DOHH2 (cell line): ENCODE data around the gene MYH11.
"Not testable (repeated sequence)": the region's sequence is repeated elsewhere in the genome, so short reads cannot be mapped to it uniquely, and the experiment has no call there.

Source experiments
- H3F3A ChIP-seq: fragments of 200-600 bp; sonication (generic), shearing (Covaris generic); 2 replicates; pipeline ENCODE4 v1.6.0; 2016; ENCODE audit warnings: antibody characterized with exemption, mild to moderate bottlenecking; ENCODE audit not compliant: control insufficient read depth, insufficient read depth
- H3K27ac ChIP-seq: fragments of 200-600 bp; sonication (generic); 2 replicates; pipeline ENCODE4 v1.5.1; 2014; ENCODE audit warnings: low read depth, mild to moderate bottlenecking, low read length, moderate library complexity
- H3K27me3 ChIP-seq: fragments of 200-600 bp; sonication (generic); 2 replicates; pipeline ENCODE4 v1.6.1; 2014; ENCODE audit warnings: mild to moderate bottlenecking, low read length, mixed read lengths; ENCODE audit not compliant: control insufficient read depth
- H3K36me3 ChIP-seq: fragments of 200-600 bp; sonication (generic); 2 replicates; pipeline ENCODE4 v1.6.1; 2014; ENCODE audit warnings: mild to moderate bottlenecking, low read length, moderate library complexity, mixed read lengths; ENCODE audit not compliant: control insufficient read depth
- H3K4me1 ChIP-seq: fragments of 200-600 bp; sonication (generic); 2 replicates; pipeline ENCODE4 v1.6.1; 2014; ENCODE audit warnings: mild to moderate bottlenecking, low read length, mixed read lengths; ENCODE audit not compliant: control insufficient read depth
- H3K4me2 ChIP-seq: fragments of 200-600 bp; sonication (generic); 2 replicates; pipeline ENCODE4 v1.6.0; 2014; ENCODE audit warnings: mild to moderate bottlenecking, low read length, moderate library complexity
- H3K4me3 ChIP-seq: fragments of 200-600 bp; sonication (generic); 2 replicates; pipeline ENCODE4 v1.5.1; 2014; ENCODE audit warnings: mild to moderate bottlenecking, low read length, mixed read lengths
- H3K79me2 ChIP-seq: fragments of 200-600 bp; sonication (generic); 2 replicates; pipeline ENCODE4 v1.6.1; 2014; ENCODE audit warnings: mild to moderate bottlenecking, low read length, mixed read lengths; ENCODE audit not compliant: control insufficient read depth
- H3K9me2 ChIP-seq: fragments of 200-600 bp; sonication (generic); replicated peaks from 2 replicates; pipeline ENCODE4 v1.6.1; 2014; ENCODE audit warnings: mild to moderate bottlenecking, low read length, mixed read lengths; ENCODE audit not compliant: control insufficient read depth
- H3K9me3 ChIP-seq: fragments of 200-600 bp; sonication (generic); 2 replicates; pipeline ENCODE4 v1.6.1; 2014; ENCODE audit warnings: antibody characterized with exemption, low read length, mixed read lengths; ENCODE audit not compliant: control insufficient read depth, insufficient read depth
- H4K20me1 ChIP-seq: fragments of 200-600 bp; sonication (generic); 2 replicates; pipeline ENCODE4 v1.6.0; 2014; ENCODE audit warnings: low read depth, mild to moderate bottlenecking, antibody characterized with exemption, low read length, moderate library complexity; ENCODE audit not compliant: control insufficient read depth, insufficient read depth
- CTCF ChIP-seq: fragments of 200-600 bp; sonication (generic); IDR thresholded peaks from one replicate; pipeline ENCODE4 v1.5.1; 2014; ENCODE audit warnings: antibody characterized with exemption, mild to moderate bottlenecking, low read depth, low read length; ENCODE audit not compliant: poor library complexity, severe bottlenecking
- EZH2phosphoT487 ChIP-seq: fragments of 200-600 bp; sonication (generic); IDR thresholded peaks from 2 replicates; pipeline ENCODE4 v1.6.1; 2017; ENCODE audit warnings: borderline replicate concordance, mild to moderate bottlenecking, antibody characterized with exemption, low read length, moderate library complexity, mixed read lengths

The MYH11 gene

GRCh38 chr16:15701367-15701766 is 155.5 kb downstream of the MYH11 start:
- no peaks in the 10 kb centered on the region for H3K27me3 ChIP-seq
- TF ChIP-seq EZH2phosphoT487 (no peak), CTCF (no peak)

GRCh38 chr16:15699819-15700218 is 157.0 kb downstream of the MYH11 start:
- Histone ChIP-seq H3K27ac (no peak overlapping the region), H3F3A (peaks cover 3% of the 10 kb centered on the region; the same call in 1 of the 2 replicates), H3K4me2 (no peak overlapping the region), H4K20me1 (no peaks in the 10 kb centered on the region), H3K27me3 (no peaks in the 10 kb centered on the region), H3K36me3 (peaks cover 58% of the 10 kb centered on the region), H3K4me1 (no peaks in the 10 kb centered on the region), H3K9me2 (no peaks in the 10 kb centered on the region), H3K4me3 (no peak overlapping the region), H3K79me2 (no peaks in the 10 kb centered on the region), H3K9me3 (no peaks in the 10 kb centered on the region)
- no peak for TF ChIP-seq CTCF
- TF ChIP-seq EZH2phosphoT487 = no peak

More at GRCh38 chr16:15701367-15701766, 155.5 kb downstream of the MYH11 start:
- Histone ChIP-seq H3K4me2 (no peak overlapping the region), H3K79me2 (no peaks in the 10 kb centered on the region), H3K27ac (no peak overlapping the region), H4K20me1 (no peaks in the 10 kb centered on the region), H3K4me1 (no peaks in the 10 kb centered on the region), H3K9me3 (no peaks in the 10 kb centered on the region), H3K9me2 (no peaks in the 10 kb centered on the region), H3F3A (peaks cover 3% of the 10 kb centered on the region; the same call in 1 of the 2 replicates), H3K4me3 (no peak overlapping the region), H3K36me3 (peaks cover 56% of the 10 kb centered on the region)

GRCh38 chr16:15694499-15694898 is 162.3 kb downstream of the MYH11 start:
- Histone ChIP-seq H3K4me1 (no peaks in the 10 kb centered on the region), H3K9me2 (no peaks in the 10 kb centered on the region), H3K4me2 (no peak overlapping the region), H3K27me3 (no peaks in the 10 kb centered on the region), H3F3A (no peaks in the 10 kb centered on the region), H3K9me3 (no peaks in the 10 kb centered on the region), H4K20me1 (no peaks in the 10 kb centered on the region), H3K79me2 (no peaks in the 10 kb centered on the region), H3K27ac (no peak overlapping the region), H3K4me3 (no peak overlapping the region), H3K36me3 (peaks cover 79% of the 10 kb centered on the region)
- TF ChIP-seq CTCF (no peak), EZH2phosphoT487 (no peak)

- H3K79me2 ChIP-seq, H3K9me2 ChIP-seq, H3K27ac ChIP-seq, H4K20me1 ChIP-seq, H3K9me3 ChIP-seq, H3F3A ChIP-seq, H3K4me2 ChIP-seq, H3K27me3 ChIP-seq, H3K4me3 ChIP-seq, H3K4me1 ChIP-seq: not testable (repeated sequence)
- peaks cover 78% of the 10 kb centered on the region for H3K36me3 ChIP-seq
Measured at GRCh38 chr16:15692508-15692907, 164.3 kb downstream of the MYH11 start.
